ENCODE measurements around the gene DAPK1.
A peak's percentile ranks its signal among the peaks of the same experiment; 100 is the strongest.

DNA sequence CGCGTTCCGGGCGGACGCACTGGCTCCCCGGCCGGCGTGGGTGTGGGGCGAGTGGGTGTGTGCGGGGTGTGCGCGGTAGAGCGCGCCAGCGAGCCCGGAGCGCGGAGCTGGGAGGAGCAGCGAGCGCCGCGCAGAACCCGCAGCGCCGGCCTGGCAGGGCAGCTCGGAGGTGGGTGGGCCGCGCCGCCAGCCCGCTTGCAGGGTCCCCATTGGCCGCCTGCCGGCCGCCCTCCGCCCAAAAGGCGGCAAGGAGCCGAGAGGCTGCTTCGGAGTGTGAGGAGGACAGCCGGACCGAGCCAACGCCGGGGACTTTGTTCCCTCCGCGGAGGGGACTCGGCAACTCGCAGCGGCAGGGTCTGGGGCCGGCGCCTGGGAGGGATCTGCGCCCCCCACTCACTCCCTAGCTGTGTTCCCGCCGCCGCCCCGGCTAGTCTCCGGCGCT is at the start of gene DAPK1:
- TF ChIP-seq, protein P1, sequence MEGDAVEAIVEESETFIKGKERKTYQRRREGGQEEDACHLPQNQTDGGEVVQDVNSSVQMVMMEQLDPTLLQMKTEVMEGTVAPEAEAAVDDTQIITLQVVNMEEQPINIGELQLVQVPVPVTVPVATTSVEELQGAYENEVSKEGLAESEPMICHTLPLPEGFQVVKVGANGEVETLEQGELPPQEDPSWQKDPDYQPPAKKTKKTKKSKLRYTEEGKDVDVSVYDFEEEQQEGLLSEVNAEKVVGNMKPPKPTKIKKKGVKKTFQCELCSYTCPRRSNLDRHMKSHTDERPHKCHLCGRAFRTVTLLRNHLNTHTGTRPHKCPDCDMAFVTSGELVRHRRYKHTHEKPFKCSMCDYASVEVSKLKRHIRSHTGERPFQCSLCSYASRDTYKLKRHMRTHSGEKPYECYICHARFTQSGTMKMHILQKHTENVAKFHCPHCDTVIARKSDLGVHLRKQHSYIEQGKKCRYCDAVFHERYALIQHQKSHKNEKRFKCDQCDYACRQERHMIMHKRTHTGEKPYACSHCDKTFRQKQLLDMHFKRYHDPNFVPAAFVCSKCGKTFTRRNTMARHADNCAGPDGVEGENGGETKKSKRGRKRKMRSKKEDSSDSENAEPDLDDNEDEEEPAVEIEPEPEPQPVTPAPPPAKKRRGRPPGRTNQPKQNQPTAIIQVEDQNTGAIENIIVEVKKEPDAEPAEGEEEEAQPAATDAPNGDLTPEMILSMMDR (IDR thresholded peaks at IDR 0.05) = no peak
- TF ChIP-seq POLR2A (IDR thresholded peaks at IDR 0.05) (peak in 1 of 2 donors; percentile 34), POLR2AphosphoS5 (IDR thresholded peaks at IDR 0.05) (no peak), EP300 (IDR thresholded peaks at IDR 0.05) (no peak)

Data from suprapubic skin (tissue), 4 donors.